Islet of Langerhans (tissue), 1 donor: ENCODE measurements around the gene IL5RA.

ENCODE experiments used
- FAIRE-seq: peaks from one replicate; lab custom pipeline; 2011; peaks lifted over from hg19 to GRCh38; lab: Jason Lieb, UNC

The IL5RA gene

DNA sequence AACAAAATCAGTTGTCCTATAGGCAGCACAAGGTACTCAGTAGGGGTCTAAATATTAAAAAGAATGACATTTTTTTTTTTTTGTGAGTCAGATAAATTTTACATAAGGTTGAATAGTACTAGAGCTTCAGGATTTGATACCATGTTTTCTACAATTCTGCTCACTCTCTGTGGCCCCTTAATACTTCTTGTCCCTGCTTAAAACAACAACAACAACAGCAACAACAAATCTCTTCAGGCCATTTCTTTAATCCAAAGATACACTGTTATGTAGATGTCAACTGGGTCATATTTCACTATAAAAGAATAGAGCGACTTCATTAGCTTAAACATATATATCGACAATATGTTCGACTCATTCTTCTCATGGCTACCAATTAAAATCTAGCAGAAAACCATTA, 3.0 kb downstream of the IL5RA start:
- no peak for FAIRE-seq

DNA sequence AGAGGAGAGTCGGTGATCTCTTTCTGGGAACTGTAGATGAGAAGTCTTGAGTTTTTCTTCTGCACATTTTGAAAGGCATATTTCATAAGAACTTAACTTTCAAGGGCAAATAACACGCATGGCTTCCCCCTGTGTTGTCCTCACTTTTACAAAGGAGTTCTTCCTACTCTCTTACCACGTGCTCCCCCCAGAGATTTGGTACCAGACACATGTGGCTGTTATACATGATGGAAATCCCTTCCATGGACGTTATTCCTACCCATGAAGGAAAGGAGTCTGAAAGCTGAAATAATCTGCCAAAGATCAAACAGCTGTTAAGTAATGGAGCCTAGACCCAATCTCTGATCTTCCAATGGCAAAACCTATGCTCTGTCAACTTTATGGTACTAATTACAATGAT, 4.4 kb downstream of the IL5RA start:
- no peak for FAIRE-seq

DNA sequence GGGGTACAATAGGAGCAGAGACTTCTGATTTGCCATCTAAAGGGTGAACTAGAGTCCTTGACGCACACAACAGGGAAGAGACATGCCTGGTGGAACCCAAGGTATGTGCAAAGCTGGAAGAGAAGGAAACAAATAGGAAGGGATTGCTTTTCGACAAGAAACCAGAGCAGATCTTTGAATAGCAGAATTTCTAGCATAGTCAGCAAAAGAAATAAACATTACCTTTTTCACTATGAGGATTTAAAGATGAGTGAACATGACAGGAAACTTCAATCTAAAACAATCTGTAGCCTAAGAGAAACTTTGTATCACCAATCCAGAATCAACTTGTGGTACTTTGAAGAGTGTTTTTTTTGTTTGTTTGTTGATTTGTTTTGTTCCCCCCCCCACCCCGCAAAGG, 4.9 kb downstream of the IL5RA start:
- no peak for FAIRE-seq

DNA sequence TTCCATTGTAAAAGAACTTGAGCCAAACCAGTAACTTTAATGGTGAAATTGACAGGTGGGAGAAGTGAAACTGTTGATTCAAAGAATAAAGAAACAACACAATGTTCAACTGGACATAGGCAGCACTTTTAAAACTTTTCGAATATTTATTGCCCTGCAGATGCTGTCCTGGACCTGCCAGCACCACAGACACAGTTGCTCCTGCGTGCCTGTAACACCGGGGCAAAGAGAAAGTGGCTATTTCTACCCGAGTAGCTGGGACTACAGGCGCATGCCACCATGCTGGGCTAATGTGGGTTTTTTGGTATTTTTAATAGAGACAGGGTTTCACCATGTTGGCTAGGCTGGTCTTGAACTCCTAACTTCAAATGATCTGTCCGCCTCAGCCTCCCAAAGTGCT, 7.4 kb downstream of the IL5RA start:
- FAIRE-seq = no peak

- no peak for FAIRE-seq
Measured at GRCh38 chr3:3101660-3102458, 8.3 kb downstream of the IL5RA start.

- FAIRE-seq = no peak
Measured at GRCh38 chr3:3097958-3098357, 12.2 kb downstream of the IL5RA start.

- no peak for FAIRE-seq
Measured at GRCh38 chr3:3089017-3089416, 21.2 kb downstream of the IL5RA start.

GRCh38 chr3:3087716-3088465, 22.3 kb downstream of the IL5RA start:
- no peak for FAIRE-seq

- no peak for FAIRE-seq
Measured at GRCh38 chr3:3087279-3087678, 22.9 kb downstream of the IL5RA start.

DNA sequence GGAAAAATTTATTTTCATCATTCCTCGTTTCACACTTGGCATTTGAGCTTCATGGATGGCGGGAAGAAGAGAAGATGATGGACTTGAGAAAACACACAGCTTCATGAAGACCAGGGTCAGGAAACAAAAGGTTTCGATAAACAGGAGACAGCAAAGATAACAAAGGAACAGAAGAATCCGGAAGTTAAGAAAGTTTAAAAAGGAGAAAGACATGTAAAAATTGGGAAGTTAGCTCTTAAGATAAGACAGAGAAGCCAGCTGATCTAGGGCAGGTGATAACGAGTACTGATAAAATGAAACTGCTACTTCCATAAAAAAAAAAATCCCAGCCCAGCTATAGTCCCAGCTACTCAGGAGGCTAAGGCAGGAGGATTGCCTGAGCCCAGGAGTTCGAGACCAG, 23.9 kb downstream of the IL5RA start:
- no peak for FAIRE-seq

DNA sequence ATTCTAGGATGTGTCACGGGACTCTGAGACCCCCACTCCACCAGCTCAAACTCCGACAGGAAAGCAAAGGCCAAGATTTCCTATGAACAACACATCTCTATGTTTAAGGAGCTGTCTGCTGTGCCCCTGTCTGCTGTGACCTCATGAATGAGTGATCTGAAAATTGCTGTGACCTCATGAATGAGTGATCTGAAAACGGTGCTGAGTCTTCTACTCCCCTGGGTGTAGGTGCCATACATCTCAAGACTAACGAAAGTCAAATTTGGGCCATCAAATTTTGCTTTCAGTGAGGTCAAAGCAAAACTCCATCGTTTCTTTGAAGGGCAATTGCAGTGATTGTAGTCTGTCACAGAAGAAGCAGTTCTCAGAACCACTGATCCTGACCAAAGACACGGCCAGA, 24.4 kb downstream of the IL5RA start:
- no peak for FAIRE-seq

DNA sequence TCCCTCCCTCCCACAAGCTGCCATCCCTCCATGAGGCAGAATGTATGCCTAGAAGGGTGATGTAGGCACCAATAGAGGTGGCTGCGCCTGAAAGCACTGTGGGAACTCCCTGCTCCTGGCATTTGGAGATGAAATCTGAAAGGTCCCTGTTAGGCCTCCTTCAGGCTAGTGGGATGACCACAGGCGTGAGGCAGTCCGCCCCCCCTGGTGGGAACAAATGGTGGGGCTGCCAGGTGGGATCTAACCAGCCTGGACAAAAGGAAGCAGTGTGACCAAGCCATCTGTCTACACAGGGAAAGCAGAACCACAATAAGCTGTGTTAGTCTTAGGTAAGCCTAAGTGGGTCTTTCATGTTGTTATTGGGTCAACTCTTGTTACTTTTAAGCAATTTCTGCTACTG, 25.3 kb downstream of the IL5RA start:
- FAIRE-seq = no peak

DNA sequence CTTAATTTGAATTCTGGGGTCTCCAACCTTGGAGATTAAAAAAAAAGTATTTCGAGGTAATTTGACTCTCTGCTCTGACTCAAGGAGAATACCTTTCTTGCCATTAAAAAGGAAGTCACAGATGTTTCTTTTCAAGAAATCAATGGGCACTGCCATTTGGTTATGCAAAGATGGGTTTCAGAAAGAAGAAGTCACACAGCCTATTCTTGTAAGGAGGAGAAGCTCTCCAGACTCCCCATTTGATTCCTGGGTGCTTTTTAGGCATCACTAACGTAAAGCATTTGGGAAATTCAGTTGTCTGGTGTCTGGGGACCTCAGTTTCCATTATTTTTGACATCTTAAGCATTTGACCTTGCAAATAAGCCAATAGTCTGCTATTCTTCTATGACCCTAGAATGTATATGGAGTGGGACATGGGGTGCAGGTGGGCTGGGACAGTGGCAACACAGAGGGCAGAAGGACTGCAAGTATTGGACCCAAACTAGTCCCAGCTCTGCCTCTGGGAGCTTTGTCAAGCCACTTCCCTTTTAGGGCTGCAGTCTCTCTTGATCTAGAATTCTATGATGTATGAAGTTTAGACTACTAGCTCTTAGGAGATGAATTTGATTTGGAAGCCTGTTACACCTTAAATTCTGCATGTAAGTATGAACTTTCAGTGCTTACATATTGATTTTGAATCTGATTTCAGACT, 27.8 kb downstream of the IL5RA start:
- FAIRE-seq = no peak

DNA sequence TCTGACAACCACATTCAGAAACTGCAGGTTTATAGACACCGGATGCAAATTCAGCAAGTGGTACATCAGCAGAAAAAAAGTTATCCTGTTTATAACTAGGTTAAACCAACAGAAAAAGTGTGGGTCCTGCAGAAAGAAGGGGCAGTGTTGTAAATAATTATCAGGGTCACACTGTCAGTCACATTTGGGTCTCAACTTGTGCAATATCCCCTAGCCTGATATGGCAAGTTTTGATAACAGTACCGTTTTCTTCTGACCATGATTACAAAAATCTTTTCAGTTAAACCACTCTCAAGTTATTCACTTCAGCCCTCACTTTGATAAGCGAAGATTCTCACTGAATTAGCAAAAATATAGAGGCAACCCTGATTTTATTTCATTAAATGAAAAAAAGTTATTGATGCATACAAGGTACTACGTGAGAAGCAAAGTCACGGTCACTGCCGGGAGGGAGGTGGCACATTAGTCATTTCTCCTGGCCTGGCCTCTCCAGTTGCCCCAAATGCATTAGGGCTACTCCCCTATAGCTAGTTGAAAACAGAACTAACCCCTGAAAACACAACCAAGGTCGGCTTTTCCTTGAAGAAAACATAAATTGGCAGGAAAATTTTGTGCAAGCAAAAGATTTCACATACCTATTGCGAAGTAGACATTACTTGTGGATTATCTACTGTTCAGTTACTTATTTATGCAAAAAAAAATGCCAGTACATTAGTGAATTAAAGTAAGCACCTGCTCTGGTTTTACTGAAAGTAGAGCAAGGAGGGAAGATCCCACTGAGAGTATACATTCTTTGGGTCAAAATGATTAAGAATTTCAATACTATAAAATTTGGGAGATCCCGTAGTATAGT, 28.6 kb downstream of the IL5RA start:
- no peak for FAIRE-seq

- FAIRE-seq = no peak
Measured at GRCh38 chr3:3080309-3080708, 29.9 kb downstream of the IL5RA start.

DNA sequence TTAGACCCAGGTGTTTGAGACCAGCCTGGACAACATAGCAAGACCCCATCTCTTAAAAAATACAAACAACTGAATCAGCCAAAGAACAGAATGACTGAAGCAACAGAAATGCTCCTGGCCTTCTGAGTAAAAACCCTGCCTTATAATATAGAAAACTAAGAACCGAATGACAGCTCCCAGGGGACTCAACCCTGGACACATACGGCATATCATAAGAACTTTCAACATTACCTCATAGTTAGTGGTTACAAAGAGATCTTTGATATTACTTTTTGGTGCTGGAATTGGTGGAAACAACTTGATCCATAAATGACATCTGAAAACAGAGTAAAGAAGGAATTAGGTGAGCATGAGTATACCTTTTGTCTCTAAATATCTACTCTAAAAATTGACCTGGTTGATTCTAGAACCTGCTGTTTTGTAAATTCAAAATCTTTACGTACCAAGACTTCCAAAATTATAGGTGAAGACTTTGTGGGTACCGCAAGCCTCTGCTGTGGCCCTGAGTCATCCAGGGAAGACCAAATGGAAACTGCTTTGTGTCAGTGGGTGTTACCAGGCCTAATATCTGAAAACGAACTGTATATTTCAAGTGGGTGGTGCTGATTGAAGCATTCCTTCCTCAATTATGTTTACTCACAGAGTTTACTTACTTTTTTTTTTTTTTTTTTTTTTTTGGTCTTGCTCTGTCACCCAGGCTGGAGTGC, 35.5 kb downstream of the IL5RA start:
- FAIRE-seq = no peak

GRCh38 chr3:3071136-3071535, 39.0 kb downstream of the IL5RA start:
- FAIRE-seq = no peak

DNA sequence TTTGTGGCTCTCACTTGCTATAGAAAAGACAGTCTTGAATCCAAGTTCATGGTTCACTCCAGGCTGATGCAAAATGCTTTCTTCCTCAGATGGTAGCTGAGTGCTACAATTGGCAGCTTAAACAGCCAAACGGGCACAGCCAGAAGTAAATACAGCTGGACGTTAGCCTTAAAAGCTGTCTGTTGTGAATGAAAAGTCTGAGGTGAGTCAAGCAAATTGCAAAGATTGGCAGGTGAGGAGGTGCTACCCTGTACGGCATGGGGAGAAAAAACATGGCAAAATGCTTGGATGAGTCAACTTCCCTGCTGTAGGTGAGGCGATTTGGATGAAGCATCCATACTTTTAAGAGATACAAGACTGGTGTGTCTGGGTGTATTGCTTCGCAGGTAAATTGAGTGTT, 40.5 kb downstream of the IL5RA start:
- no peak for FAIRE-seq

GRCh38 chr3:3068358-3068881, 41.8 kb downstream of the IL5RA start:
- no peak for FAIRE-seq

DNA sequence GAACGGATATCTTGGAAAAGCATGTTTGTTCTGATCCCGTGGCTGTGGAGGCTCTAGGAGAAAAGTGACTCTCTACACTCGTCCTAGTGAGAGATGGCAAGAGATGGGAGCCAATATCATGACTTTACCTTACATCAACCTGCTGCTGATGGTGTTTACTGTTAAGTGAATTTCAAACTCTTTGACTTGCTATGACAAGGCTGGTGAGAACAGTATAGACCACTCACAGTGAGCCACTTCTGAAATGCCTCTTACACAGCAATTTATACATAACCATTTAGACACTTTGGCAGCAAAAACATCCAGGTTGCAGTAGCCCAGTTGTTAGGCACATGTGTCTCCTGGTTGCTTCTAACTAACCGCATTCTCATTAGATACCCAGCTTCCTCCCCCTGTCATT, 43.3 kb downstream of the IL5RA start:
- no peak for FAIRE-seq

- FAIRE-seq = no peak
Measured at GRCh38 chr3:3066378-3066777, 43.8 kb downstream of the IL5RA start.
